GM18511 (cell line): ENCODE results near the gene FOS.

Source experiments
- ATAC-seq: cut with Tn5 transposase; IDR thresholded peaks from one replicate; pipeline ENCODE4 v1.9.1; 2021; ENCODE audit warnings: mild to moderate bottlenecking, moderate library complexity; ENCODE audit not compliant: unreplicated experiment

Gene FOS

DNA sequence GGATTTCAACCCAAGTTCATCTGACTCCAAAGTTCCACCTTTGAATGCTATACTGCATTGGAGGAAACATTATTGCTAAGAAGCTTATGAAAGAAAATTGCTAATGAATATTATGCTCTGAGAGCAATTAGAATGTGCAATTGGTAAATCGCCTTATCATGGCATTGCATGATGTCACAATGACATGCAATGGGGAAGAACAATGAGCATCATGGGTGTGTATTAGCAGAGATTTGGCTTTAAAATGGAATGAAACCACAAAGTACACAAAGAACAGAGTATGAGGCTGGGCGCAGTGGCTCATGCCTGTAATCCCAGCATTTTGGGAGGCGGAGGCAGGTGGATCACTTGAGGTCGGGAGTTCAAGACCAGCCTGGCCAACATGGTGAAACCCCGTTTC, 34.7 kb downstream of the FOS start:
- no peak for ATAC-seq

DNA sequence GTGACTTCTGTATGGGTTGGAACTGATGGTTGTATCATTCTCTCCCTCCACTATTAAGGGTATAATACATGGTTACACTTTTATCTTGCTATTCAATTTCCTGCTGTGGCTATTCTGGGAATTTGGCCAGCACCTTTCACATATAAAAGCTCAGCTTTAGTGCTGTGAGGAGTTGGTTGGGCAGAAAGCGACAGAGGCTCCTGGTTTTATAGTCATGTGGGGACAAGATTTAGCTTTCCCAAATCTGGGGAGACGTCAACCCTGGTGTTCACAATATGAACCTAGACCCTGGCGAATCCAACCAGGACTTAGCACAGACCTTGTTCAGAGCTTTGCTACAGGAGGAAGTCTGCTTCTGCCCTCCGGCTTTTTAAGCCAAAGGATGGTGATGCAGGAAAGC, 36.5 kb downstream of the FOS start:
- ATAC-seq: no peak

DNA sequence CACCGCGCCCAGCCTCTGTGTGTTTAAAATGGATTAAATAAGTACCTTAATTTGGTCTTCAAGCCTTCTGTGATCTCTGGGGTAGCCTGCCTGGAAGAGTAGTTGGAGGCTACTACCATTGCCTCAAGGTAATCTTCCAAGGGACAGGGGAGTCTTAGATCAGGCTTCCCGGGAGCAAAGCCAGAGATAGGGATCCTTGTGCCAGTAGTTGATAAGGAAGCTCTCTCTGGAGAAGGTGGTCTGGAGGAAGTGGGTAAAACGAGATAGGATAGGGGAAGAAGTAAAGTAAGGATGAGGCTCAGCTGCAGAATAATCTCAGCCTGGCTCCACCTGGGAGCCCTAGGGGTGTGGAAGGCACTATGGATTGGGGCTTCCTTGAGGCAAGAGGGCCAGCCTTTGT, 38.5 kb downstream of the FOS start:
- ATAC-seq: no peak

DNA sequence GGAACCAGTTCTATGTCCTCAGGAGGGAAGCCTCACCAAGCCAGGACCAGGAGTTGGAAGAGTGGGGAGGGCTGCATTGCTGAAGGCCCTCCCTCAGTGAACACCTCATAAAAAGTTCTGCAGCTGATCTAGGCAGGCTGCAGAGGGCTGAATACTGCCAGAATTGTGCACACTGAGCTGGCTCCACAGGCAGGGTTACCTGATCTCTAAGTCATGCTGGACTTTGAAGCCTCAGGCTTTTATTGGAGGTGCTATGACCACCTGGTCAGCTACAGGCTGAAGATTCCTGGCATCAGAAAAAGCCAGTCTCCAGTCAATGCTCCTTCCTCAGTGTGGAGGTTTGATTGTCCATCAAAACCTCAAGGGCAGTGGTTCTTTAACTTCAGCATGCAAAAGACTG, 39.7 kb downstream of the FOS start:
- no peak for ATAC-seq

DNA sequence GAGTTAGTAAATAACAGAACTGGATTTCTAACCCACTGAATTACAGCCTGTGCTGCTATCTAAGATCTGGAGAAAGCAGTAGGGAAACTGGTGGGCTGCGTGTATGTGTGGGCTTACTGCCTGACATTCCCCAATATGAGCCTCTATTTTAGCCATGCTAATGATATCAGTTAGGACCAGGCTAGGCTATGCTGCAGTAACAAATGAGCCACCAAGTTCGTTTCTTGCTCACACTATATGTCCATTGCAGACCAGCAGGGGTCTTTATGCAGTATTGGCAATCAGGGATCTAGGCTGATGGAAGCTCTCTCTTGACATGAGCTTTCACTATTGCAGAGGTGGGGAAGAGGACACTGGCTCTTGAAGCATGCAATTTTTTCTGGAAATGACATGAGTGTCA, 40.4 kb downstream of the FOS start:
- ATAC-seq: no peak

DNA sequence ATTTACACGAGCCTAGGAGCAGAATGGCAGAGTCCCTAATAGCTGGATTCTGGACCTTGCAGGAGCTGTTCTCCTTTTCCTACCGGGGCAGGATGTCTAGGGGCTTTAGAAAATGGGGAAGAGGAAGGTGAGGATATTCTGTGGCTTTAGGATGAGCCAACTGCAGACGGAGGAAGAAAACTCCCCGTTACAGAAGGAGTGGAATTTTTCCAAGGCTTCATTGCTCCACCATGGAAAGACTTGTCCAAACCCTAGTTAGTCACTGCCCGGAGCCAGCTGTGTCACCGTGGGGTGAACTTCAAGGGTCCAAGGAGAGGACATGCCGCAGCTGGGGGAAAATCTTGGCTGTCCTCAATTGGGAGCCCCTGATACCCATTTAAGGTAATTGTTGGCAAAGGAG, 41.6 kb downstream of the FOS start:
- no peak for ATAC-seq

DNA sequence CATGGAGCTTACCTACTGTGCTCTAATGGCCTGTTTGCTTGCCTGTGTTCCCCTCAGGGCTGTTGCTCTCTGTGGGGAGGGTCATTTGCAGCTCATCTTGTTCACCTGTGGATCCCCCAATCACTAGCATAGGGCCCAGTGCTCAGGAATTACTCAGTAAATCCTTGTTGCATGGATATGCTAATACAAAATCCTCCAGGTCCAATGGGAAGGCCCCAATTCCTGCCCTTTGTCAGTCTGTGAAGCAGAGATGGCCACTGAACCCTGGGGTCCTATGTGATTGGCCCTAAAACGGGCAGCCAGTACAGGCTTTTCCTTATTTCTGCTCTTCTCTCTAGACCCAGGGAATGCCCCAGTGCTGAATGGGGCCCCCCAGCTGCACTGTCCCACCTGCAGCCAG, 44.1 kb downstream of the FOS start:
- ATAC-seq: no peak

DNA sequence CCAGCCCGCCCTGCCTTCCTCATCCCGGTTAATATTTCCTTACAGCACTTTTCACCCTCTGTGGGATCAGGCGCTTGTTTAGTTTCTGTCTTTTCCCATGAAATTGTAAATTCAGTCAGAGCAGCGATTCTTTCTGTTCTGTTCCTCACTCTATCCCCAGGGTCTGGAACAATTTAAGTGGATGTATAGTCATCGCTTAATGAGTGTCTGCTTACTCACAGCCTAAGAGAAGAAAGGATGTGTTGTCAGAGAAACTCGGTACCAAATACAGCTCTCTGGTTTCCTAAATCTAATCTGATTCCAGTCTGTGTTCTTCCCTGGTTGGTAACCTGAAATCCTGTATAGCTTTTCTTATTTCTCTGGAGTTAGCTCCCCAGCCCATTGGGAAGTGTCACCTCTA, 44.9 kb downstream of the FOS start:
- no peak for ATAC-seq

DNA sequence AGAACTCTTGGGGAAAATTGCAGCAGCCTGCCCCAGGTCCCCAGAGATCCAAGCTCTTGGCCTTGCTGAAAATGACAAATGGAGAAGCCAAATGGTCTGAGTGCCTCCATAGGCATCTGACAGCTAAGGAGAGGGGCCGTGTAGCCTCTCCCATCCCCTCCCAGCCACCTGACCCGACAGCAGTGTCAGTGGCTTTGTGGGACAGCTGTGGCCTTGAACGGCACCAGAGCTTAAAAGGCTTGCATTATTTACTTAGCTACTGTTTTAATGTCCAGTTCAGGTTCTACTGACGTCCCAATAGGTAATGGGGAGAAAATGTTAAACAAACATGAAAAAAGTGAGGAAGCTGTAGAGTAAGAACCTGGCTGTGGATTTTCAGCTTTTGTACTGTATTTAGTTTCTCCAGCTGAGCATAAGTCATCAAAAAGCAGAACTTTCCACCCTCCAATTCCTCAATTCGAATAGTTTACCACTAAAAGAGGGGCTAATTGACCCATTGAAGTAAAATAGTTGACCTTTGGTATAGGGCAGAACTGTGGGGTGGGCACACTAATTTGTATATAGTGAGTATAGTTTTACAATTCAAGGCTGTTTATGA, 50.0 kb downstream of the FOS start:
- no peak for ATAC-seq

DNA sequence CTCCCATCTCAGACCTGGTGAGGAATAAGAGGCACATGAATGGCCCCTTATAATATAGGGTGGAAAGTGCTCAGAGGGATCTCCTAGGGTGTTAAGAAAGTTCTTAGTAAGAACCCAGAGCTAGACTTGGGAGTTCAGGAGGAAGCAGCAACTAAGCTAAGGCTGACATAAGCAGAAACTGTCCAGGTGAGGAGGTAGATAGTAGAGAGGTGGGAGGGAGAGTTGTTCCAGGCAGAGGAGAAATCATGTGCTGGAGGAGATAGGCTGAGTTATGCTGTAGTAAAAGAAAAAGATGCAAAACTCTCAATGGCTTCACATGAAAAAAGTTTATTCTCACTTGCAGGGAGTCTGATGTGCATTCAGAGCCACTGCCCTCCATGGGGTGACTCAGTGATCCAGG, 50.7 kb downstream of the FOS start:
- no peak for ATAC-seq

DNA sequence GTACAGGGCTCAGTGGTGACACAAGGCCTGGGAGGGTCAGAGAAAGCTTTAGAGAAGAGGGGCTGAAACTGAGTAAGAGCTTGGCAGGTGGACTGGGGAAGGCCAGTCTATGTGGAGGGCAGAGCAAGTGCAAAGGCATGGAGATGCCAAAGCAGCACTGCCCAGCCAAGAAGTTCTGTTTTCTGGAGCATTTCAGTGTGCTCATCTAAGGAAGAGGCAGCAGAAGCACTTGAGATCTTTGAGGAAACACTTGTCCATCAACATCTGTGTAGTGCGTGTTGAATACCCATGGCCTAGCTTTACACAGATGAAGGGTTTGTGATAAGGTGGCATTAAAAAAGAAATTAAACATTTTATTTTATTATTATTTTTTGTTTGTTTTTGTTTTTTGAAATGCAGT, 52.8 kb downstream of the FOS start:
- no peak for ATAC-seq
